Stimulated activated CD4-positive, alpha-beta T cell treated with anti-CD3 and anti-CD28 coated beads, TNF-alpha, amount 100 ng/mL, for 1 hour (primary cell): ENCODE measurements around the gene CCDC102A.

Experiments used
- DNase-seq, 3 donors: peaks; one replicate each; pipeline ENCODE4 v3.0.0-alpha.2; 2020; ENCODE audit warnings: low read depth in 3 of 3, low spot score in 1 of 3

CCDC102A gene

GRCh38 chr16:57519796-57520360, 16.5 kb downstream of the CCDC102A start:
- DNase-seq: peak; percentile 45 to 71 (median 63)

DNA sequence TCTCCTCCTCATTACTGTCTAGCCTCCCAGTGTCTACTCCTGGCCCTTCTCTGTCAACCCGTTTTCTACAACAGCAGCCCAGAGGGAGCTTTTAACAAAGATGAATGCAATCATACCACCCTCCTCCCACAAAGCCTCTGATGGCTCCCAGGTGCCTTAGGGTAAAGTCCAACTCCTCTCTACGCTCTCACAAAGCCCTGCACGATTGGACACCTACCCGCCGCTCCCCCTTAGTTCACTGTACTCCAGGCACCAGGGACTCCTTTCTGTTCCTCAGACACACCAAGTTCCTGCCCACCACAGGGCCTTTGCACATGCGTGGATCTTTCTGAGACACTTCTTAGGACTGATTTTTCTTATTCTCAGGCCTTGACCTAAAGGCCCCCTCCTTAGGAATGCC, 17.4 kb downstream of the CCDC102A start:
- no peak for DNase-seq

GRCh38 chr16:57518520-57518919, 17.9 kb downstream of the CCDC102A start:
- DNase-seq: no peak

- DNase-seq: no peak
Observed at GRCh38 chr16:57517397-57518367, 18.7 kb downstream of the CCDC102A start.

DNA sequence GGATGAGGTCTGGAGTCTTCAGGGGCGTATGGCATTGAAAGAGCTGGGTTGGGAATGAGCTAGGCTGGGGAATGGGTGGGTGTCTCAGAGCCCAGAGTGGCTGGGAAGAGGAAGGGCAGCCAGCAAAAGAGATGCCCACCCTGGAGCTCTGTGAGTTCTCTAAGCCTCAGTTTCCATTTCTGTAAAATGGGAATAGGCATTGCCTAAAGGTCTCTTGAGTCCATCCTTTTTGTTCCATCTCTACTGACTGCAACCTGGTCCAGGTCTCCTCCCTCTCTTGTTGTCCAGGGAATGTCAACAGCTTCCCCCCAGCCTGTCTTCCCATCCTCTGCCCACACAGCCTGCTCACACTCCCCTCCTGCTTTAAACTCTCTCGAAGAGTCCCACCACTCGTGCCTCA, 19.6 kb downstream of the CCDC102A start:
- no peak for DNase-seq

DNA sequence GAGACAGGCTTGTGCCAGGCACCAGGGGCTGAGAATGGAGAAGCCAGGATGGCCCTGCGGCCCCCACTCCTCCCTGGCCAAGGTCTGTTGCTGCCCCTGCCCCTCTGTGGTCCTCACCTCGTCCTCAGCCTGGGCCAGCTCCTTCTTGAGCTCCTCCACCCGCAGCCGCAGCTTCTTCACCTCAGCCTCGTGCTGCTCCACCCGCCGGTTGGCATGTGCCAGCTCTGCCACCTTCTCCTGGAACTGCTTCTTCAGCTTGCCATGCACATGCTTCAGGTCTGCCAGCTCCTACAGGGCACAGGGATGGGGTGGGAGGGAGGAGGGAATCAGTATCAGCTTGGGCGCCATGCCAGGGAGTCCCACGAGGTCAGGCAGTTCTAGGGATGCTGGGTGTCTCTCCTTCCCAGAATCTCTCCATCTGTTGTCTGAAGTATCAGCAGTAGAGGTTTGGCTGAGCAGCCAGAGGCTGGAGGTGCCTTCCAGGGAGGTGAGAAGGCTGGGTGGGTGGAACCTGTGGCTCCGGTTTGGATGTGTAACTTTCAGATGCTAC, 20.1 kb downstream of the CCDC102A start:
- no peak for DNase-seq

- no peak for DNase-seq
Observed at GRCh38 chr16:57514791-57515600, 21.4 kb downstream of the CCDC102A start.

DNA sequence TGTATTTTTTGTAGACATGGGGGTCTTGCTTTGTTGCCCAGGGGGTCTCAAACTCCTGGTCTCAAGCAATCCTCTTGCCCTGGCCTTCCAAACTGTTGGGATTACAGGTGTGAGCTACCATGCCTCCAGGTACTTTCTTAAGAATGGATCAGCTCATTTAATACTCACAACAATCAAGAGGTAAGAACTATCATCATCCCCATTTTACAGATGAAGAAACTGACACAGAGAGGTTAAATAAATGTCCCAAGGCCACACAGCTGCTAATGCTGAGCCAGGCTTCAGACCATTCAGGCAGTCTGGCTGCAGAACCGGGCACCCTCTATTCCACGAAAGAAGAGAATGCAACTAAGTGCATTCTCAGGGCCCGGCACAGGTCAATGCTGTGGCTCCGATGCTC, 22.0 kb downstream of the CCDC102A start:
- no peak for DNase-seq

- no peak for DNase-seq
Observed at GRCh38 chr16:57513371-57514102, 22.8 kb downstream of the CCDC102A start.

DNA sequence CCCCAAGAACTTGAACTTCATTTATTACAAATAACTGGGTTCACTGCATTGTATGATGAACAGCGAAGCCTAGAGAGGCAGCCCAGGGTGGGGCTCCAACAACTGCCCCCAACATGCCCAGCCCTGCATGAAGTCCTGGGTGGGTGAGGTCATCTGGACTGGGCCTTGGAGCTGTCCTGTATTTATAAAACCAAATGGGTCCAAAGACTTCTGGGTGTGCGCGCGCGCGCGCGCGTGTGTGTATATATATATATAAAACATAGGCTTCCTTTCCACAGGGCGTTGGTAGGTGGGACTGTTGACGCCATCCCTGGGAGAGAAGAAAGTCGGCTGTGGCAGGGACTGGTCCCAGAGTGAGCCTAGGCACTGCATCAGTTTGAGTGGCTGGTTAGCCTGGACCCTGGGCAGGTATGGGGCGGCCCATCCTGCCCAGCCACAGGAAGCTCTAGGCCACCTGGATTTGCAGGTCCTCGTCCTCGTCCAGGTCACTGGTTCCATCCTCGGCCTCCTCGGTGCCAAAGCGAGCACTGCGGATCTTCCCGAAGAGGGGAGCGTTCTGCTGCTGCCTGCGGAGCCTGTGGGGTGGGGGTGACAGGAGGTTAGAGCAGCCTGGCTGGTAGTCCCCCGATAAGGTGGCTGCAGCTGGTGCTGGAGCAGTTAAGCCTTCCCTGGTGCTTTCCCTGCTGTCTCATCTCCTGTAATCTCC, 23.9 kb downstream of the CCDC102A start:
- no peak for DNase-seq

DNA sequence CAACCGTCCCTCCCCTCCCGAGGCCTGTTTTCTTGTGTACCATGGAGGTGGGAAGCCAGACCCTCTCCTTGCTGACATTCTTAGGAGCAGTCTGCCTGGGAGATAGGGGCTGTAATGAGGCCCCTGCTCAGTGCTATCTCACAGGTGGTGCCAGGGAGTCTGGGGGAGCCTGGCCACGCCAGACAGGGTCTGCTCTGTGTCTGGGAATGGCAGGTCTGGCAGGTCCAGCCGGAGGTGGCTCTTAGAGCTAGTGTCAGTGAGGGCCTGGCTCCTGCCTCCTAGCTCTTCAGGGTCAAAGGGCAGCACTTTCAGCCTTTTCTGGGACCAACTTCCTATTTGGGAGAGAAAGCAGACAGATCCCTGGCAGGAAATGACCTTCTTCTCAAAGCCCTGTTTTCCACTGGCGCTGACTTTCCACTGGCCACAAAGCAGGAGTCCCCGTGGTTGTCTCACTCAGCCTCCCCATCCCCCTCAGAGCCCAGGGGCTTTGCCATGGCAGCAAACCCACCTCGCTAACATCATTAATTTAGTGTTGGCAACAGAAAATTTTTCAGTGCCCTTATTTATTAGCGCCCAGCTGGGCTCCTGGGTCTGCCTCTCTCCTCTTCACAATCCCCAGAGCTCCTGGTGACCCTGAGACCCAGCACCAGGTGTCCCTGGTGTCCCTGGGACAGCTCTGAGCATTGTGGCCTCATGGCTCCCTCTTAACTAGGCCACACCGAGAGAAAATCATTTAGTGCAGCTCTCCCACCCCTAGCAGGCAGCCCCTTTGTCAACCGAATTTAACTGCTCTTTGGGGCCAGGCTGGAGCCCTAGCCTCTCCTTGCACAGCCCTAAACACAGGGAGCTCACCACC, 26.1 kb downstream of the CCDC102A start:
- DNase-seq: no peak

DNA sequence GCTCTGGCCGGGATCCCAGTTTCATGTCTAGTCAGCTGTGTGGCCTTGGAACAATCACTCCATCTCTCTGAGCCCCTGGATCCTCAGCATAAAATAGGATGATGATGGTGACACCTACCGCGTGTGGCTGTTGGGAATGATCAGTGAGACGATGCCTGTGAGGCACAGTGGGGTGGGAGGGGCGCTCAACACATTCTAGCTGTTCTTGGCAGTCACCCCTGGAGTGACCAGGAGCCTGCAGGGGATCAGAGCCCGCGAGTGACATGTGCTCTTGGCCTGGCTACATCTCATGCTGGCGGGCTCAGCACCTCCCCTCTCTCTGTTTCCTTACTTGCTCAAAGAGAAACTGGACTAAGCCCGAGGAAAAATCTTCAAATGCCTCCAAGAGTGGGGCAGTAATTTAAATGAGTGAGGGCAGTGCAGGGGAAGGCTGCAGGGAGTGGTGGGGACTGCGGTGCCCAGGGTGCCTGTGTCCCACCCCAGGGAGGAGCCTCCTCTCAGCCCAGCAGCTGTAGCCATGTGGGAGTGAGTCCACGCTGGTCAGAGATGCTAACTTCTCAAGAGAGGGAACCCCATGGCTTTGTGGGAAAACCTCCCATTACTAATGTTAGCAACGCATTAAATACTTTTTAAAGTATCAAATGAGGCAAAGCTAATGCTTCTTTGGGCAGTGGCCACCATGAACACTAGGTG, 27.0 kb downstream of the CCDC102A start:
- no peak for DNase-seq

- DNase-seq: no peak
Observed at GRCh38 chr16:57508035-57508425, 28.3 kb downstream of the CCDC102A start.

DNA sequence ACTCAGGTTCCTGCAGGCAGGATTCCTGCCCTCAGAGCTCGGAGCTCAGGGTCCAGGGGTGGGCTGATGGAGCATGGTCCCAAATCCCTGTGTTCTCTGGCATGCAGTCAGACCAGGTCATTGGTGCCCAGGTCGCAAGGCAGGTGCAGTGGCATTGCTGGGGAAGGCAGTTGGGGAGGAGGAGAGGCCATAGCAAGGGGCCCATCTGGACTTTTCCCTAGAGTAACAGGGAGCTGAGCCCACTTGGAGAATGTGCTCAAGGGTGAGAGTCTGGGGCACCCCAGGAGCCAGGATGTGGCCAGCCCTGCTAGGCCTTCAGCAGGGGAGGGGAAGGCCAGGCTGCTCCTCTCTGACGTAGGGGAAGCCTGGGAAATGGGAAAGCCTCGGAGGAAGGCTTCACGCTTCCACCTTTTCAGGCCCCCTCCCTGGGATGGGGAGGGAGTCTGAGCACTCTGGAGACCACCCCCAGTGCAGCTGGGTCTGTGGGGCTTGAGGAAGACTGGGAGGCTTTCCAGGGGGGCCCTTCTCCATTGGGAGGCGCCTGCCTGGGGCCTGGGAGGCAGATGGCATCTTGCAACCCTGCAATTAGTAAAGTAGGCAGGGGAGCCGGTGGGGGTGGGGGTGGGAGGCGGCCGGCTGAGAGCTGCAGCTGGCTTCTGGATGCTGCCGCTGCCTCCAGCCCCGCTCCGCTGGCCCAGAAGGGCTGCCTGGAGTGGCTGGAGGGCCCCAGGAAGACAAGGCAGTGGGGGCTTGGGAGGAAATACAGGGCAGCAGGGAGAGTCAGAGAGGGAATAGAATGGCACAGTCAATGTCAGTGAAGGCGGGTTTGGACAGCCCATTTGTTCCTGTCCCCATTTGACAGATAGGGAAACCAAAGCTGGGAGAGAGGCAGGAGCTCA, 29.0 kb downstream of the CCDC102A start:
- DNase-seq: no peak

- no peak for DNase-seq
Observed at GRCh38 chr16:57505169-57505568, 31.2 kb downstream of the CCDC102A start.

- DNase-seq: no peak
Observed at GRCh38 chr16:57504491-57504890, 31.9 kb downstream of the CCDC102A start.

DNA sequence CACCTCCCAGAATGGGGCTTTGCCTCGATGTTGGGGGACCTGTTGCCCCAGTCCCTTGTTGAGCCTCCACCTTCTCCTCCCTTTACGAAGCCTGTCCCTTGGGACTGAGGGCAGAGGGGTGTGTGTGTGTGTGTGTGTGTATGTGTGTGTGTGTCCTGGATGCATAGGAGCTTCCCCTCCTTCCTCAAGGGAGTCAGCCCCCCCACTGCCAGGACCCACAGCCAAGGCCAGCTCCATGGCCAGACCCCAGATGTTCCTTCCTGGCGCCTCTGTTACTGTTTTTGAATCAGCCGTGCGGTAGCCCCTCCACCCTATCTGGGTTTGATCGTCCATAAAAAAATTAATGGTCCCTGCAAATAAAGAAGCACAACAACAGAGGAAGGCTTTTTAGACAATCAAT, 32.4 kb downstream of the CCDC102A start:
- DNase-seq: no peak

GRCh38 chr16:57503366-57503765, 33.0 kb downstream of the CCDC102A start:
- no peak for DNase-seq
